Measurements from ENCODE around the gene GALM.

The GALM gene

GRCh38 chr2:38650012-38650411, 15.9 kb upstream of the GALM start:
- no peak overlapping the region for H3K4me3 ChIP-seq (ENCODE audit: low read depth, low read length)
- no peak for TF ChIP-seq CTCF (conservative IDR thresholded peaks at IDR 0.05; ENCODE audit: low read depth, low read length)
- no peak for DNase-seq (ENCODE audit: low read depth)

- no peak for DNase-seq (ENCODE audit: low read depth)
- H3K4me3 ChIP-seq (ENCODE audit: low read depth, low read length), result no peak overlapping the region
- no peak for TF ChIP-seq CTCF (conservative IDR thresholded peaks at IDR 0.05; ENCODE audit: low read depth, low read length)
These were observed 15.2 kb upstream of the GALM start for GRCh38 chr2:38650717-38651116.

- no peak for DNase-seq (ENCODE audit: low read depth)
These were observed 13.3 kb upstream of the GALM start for GRCh38 chr2:38652431-38653273.

GRCh38 chr2:38653380-38653714, 12.6 kb upstream of the GALM start:
- DNase-seq (ENCODE audit: low read depth), result no peak
- no peak for TF ChIP-seq CTCF (conservative IDR thresholded peaks at IDR 0.05; ENCODE audit: low read depth, low read length)
- H3K4me3 ChIP-seq (ENCODE audit: low read depth, low read length), result no peak overlapping the region

More at GRCh38 chr2:38652431-38653273, 13.3 kb upstream of the GALM start:
- TF ChIP-seq CTCF (conservative IDR thresholded peaks at IDR 0.05; ENCODE audit: low read depth, low read length), result no peak
- H3K4me3 ChIP-seq (ENCODE audit: low read depth, low read length), result no peak overlapping the region

- DNase-seq (ENCODE audit: low read depth), result no peak
- no peak overlapping the region for H3K4me3 ChIP-seq (ENCODE audit: low read depth, low read length)
- TF ChIP-seq CTCF (conservative IDR thresholded peaks at IDR 0.05; ENCODE audit: low read depth, low read length), result no peak
These were observed 12.0 kb upstream of the GALM start for GRCh38 chr2:38653715-38654527.

GRCh38 chr2:38654528-38655381, 11.2 kb upstream of the GALM start:
- no peak overlapping the region for H3K4me3 ChIP-seq (ENCODE audit: low read depth, low read length)
- no peak for TF ChIP-seq CTCF (conservative IDR thresholded peaks at IDR 0.05; ENCODE audit: low read depth, low read length)
- DNase-seq (ENCODE audit: low read depth), result no peak
